Measurements from ENCODE around the gene PCK1.

DNA sequence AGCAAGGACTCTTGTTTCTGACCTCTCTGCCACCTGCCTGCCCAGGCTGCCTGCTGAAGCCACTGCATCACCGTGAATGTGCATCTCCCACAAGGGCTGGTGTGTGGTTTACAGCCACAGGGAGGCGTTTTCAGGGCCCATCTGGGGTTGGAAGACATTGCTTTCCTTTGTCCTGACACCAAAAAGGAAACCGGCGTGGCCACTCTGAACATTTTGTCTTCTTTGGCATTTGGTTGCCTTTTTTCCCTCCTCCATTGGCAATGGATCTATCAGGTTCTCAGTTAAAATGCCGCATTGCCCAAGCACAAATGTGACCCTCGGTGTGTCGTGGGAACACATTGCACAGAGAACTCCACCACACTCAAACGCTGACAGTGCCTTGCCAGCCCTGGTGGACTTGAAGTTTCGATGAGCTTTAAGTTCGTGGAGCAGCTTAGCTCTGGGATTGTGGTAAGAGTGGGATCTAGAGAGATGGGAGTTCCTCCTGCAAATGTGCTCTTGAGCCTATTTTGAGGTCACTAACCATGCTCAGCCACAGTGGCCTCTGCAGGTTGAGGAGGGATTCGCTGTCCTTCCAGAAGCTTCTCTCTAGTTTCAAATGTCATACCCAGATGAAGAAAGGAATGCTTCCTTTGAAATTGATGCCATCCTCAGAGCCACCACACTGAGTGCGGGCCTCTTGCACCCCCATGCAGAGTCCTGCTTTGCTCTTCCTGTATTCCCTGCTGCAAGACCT, 14.8 kb upstream of the PCK1 start:
- TF ChIP-seq CTCF (IDR thresholded peaks at IDR 0.05) = no peak
- no peak for TF ChIP-seq POLR2A (IDR thresholded peaks at IDR 0.05)
- TF ChIP-seq POLR2AphosphoS5 (IDR thresholded peaks at IDR 0.05) = no peak
- no peak for TF ChIP-seq EP300 (IDR thresholded peaks at IDR 0.05)

All from suprapubic skin (tissue), 4 donors.